ENCODE results near the gene PUSL1.

DNA sequence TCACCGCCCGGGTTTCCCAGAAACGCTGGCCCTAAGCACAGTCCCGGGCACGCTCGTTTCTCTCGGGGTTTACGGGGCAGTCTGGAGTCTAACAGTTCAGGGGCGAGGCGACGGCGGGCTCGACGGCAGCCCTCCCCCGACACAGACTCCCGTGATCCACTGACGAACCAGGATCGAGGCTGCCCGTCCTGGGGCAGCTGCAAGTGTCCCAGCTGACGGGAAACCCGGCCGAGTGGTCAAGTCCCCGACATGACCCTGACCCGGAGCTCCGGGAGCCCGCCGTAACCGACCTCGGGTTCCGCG is 35.2 kb upstream of the PUSL1 start:
- TF ChIP-seq, protein P1, sequence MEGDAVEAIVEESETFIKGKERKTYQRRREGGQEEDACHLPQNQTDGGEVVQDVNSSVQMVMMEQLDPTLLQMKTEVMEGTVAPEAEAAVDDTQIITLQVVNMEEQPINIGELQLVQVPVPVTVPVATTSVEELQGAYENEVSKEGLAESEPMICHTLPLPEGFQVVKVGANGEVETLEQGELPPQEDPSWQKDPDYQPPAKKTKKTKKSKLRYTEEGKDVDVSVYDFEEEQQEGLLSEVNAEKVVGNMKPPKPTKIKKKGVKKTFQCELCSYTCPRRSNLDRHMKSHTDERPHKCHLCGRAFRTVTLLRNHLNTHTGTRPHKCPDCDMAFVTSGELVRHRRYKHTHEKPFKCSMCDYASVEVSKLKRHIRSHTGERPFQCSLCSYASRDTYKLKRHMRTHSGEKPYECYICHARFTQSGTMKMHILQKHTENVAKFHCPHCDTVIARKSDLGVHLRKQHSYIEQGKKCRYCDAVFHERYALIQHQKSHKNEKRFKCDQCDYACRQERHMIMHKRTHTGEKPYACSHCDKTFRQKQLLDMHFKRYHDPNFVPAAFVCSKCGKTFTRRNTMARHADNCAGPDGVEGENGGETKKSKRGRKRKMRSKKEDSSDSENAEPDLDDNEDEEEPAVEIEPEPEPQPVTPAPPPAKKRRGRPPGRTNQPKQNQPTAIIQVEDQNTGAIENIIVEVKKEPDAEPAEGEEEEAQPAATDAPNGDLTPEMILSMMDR (CRISPR knock-in tag; IDR thresholded peaks at IDR 0.05): no peak
- TF ChIP-seq DNMT3B (CRISPR knock-in tag; conservative IDR thresholded peaks at IDR 0.05) (no peak), ZNF225 (CRISPR knock-in tag; IDR thresholded peaks at IDR 0.05) (no peak), ZNF510 (CRISPR knock-in tag; IDR thresholded peaks at IDR 0.05; ENCODE audit: low read depth) (no peak), TCF7 (IDR thresholded peaks at IDR 0.05; ENCODE audit: low read depth) (no peak), POLR2A (IDR thresholded peaks at IDR 0.05; ENCODE audit: insufficient read depth in 1 of 2, low read depth in 2 of 2, low read length in 2 of 2) (no peak; a peak in 1 of 4 replicates)
- TF ChIP-seq, protein P2, sequence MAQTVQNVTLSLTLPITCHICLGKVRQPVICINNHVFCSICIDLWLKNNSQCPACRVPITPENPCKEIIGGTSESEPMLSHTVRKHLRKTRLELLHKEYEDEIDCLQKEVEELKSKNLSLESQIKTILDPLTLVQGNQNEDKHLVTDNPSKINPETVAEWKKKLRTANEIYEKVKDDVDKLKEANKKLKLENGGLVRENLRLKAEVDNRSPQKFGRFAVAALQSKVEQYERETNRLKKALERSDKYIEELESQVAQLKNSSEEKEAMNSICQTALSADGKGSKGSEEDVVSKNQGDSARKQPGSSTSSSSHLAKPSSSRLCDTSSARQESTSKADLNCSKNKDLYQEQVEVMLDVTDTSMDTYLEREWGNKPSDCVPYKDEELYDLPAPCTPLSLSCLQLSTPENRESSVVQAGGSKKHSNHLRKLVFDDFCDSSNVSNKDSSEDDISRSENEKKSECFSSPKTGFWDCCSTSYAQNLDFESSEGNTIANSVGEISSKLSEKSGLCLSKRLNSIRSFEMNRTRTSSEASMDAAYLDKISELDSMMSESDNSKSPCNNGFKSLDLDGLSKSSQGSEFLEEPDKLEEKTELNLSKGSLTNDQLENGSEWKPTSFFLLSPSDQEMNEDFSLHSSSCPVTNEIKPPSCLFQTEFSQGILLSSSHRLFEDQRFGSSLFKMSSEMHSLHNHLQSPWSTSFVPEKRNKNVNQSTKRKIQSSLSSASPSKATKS (CRISPR knock-in tag; IDR thresholded peaks at IDR 0.05): no peak

All from HepG2 (cell line).